ENCODE data around the gene SLC9A4.

The SLC9A4 gene

GRCh38 chr2:102451968-102452367 is 21.1 kb upstream of the SLC9A4 start:
- DNase-seq (ENCODE audit: low spot score): no peak

- DNase-seq (ENCODE audit: low spot score): no peak
Measured at GRCh38 chr2:102453501-102453900, 19.5 kb upstream of the SLC9A4 start.

- no peak for DNase-seq (ENCODE audit: low spot score)
Measured at GRCh38 chr2:102455061-102455670, 17.9 kb upstream of the SLC9A4 start.

- DNase-seq (ENCODE audit: low spot score): no peak
Measured at GRCh38 chr2:102460467-102460866, 12.6 kb upstream of the SLC9A4 start.

GRCh38 chr2:102461188-102461587 is 11.8 kb upstream of the SLC9A4 start:
- no peak for DNase-seq (ENCODE audit: low spot score)

- DNase-seq (ENCODE audit: low spot score): no peak
Measured at GRCh38 chr2:102463160-102463559, 9.9 kb upstream of the SLC9A4 start.

- no peak for DNase-seq (ENCODE audit: low spot score)
Measured at GRCh38 chr2:102470168-102470567, 2.9 kb upstream of the SLC9A4 start.

GRCh38 chr2:102473631-102474030 is 605 bp downstream of the SLC9A4 start:
- no peak for DNase-seq (ENCODE audit: low spot score)

- DNase-seq (ENCODE audit: low spot score): no peak
Measured at GRCh38 chr2:102474785-102475184, 1.8 kb downstream of the SLC9A4 start.

GRCh38 chr2:102478686-102479470 is 5.9 kb downstream of the SLC9A4 start:
- DNase-seq (ENCODE audit: low spot score): no peak

GRCh38 chr2:102480285-102481195 is 7.5 kb downstream of the SLC9A4 start:
- no peak for DNase-seq (ENCODE audit: low spot score)

- DNase-seq (ENCODE audit: low spot score): no peak
Measured at GRCh38 chr2:102481931-102482330, 8.9 kb downstream of the SLC9A4 start.

- no peak for DNase-seq (ENCODE audit: low spot score)
Measured at GRCh38 chr2:102483086-102483485, 10.1 kb downstream of the SLC9A4 start.

GRCh38 chr2:102484310-102485061 is 11.5 kb downstream of the SLC9A4 start:
- DNase-seq (ENCODE audit: low spot score): no peak

- no peak for DNase-seq (ENCODE audit: low spot score)
Measured at GRCh38 chr2:102485147-102485785, 12.2 kb downstream of the SLC9A4 start.

- no peak for DNase-seq (ENCODE audit: low spot score)
Measured at GRCh38 chr2:102486941-102487702, 14.1 kb downstream of the SLC9A4 start.

- DNase-seq (ENCODE audit: low spot score): no peak
Measured at GRCh38 chr2:102487761-102488462, 14.9 kb downstream of the SLC9A4 start.

GRCh38 chr2:102489646-102490045 is 16.6 kb downstream of the SLC9A4 start:
- no peak for DNase-seq (ENCODE audit: low spot score)

GRCh38 chr2:102492006-102492405 is 19.0 kb downstream of the SLC9A4 start:
- DNase-seq (ENCODE audit: low spot score): no peak

GRCh38 chr2:102494570-102494969 is 21.5 kb downstream of the SLC9A4 start:
- DNase-seq (ENCODE audit: low spot score): no peak
